ENCODE results near the gene SYNE1. TPM values are rescaled to one million over a fixed set of nuclear protein-coding genes. Genes with fewer than 3 reads are reported as not detected.
A peak's percentile ranks its signal among the peaks of the same experiment; 100 is the strongest.

Gene SYNE1
- total and polyA plus RNA-seq, 2 of the 8 experiments (the other 6 are each of a cell fraction or from before 2014, with no cell fraction given), result 2.8 to 5.5 TPM

- no peak overlapping the region for H3K4ac ChIP-seq (replicated peaks; ENCODE audit: insufficient read length, low read depth, low read length)
- TF ChIP-seq CTCF (IDR thresholded peaks at IDR 0.05; ENCODE audit: control extremely low read depth in 1 of 3, insufficient read depth in 1 of 3, low read depth in 1 of 3, low read length in 3 of 3) (peak; percentile 32 to 64 (median 48)), TAF1 (IDR thresholded peaks at IDR 0.05; ENCODE audit: low read depth, low read length) (no peak), POLR2AphosphoS5 (IDR thresholded peaks at IDR 0.05; ENCODE audit: low read depth, low read length) (no peak), SP4 (IDR thresholded peaks at IDR 0.05; ENCODE audit: low read length) (no peak), HDAC6 (IDR thresholded peaks at IDR 0.05; ENCODE audit: low read depth, low read length) (no peak), CTBP2 (IDR thresholded peaks at IDR 0.05; ENCODE audit: borderline replicate concordance, insufficient read depth, insufficient read length, low read length) (no peak), TAF7 (optimal IDR thresholded peaks at IDR 0.05; ENCODE audit: borderline replicate concordance, low read depth, low read length) (no peak), SAP30 (IDR thresholded peaks at IDR 0.05; ENCODE audit: insufficient read depth, insufficient replicate concordance, low read length) (no peak), RAD21 (IDR thresholded peaks at IDR 0.05 in 1 of 2, conservative IDR thresholded peaks at IDR 0.05 in 1 of 2; ENCODE audit: low read depth in 2 of 2, low read length in 2 of 2) (peak; percentile 48 to 53)
- no peak overlapping the region for H2AK5ac ChIP-seq (ENCODE audit: low read depth, low read length)
- H3K36me3 ChIP-seq (ENCODE audit: control insufficient read depth in 2 of 4, insufficient read depth in 4 of 4, low read length in 3 of 4), result no peaks in the 10 kb centered on the region
- H2BK12ac ChIP-seq (ENCODE audit: low read depth, low read length), result no peak overlapping the region
- H3K4me3 ChIP-seq (ENCODE audit: extremely low read depth in 1 of 4, insufficient read depth in 2 of 4, low read depth in 3 of 4, low read length in 4 of 4), result no peak overlapping the region
- H3K4me1 ChIP-seq (replicated peaks in 1 of 4; ENCODE audit: control insufficient read depth in 3 of 4, insufficient read depth in 4 of 4, low read length in 3 of 4), result 0 out of 7 replicates have a peak, but pooled peaks cover 0 to 2% (median 0%) of the 10 kb centered on the region in 4 experiments
- H3K79me1 ChIP-seq (ENCODE audit: low read depth, low read length), result no peaks in the 10 kb centered on the region
- no peak overlapping the region for H2BK15ac ChIP-seq (ENCODE audit: low read length)
- DNase-seq (ENCODE audit: low read depth in 1 of 2, low spot score in 2 of 2) (peak; percentile 27 to 54), FAIRE-seq (no peak)
- no peaks in the 10 kb centered on the region for H3K79me2 ChIP-seq (ENCODE audit: control insufficient read depth in 1 of 2, insufficient read depth in 2 of 2, low read length in 2 of 2)
- H4K20me1 ChIP-seq (replicated peaks in 1 of 2; ENCODE audit: control insufficient read depth in 1 of 2, insufficient read depth in 2 of 2, low read length in 2 of 2), result no peaks in the 10 kb centered on the region
- no peak overlapping the region; the same call in 1 of the 2 replicates for H3K18ac ChIP-seq (ENCODE audit: extremely low read depth, low read length)
- no peak overlapping the region for H3K4me2 ChIP-seq (ENCODE audit: insufficient read depth in 1 of 2, low read depth in 2 of 2, low read length in 2 of 2)
- H3K14ac ChIP-seq (ENCODE audit: insufficient read length), result no peak overlapping the region
- no peak overlapping the region for H4K91ac ChIP-seq (replicated peaks; ENCODE audit: insufficient read length, low read length)
- H3K9me3 ChIP-seq (ENCODE audit: insufficient read depth in 2 of 2, low read depth in 1 of 2, low read length in 1 of 2), result peaks cover 21% of the 10 kb centered on the region in 2 experiments
- no peak overlapping the region for H2BK20ac ChIP-seq (ENCODE audit: low read length)
- WGBS, 2 experiments (ENCODE audit: extremely low coverage in 1 of 2, insufficient coverage in 1 of 2, insufficient read length in 1 of 2, insufficient replicate concordance in 2 of 2, low coverage in 1 of 2, low lambda C conversion rate in 2 of 2, missing lambda C conversion rate in 1 of 2), result 86% methylated on average over 7 of the region's 7 CpGs; no CpG with 5 or more reads in 1 of the 2 experiments
- H2BK5ac ChIP-seq (ENCODE audit: low read depth, low read length), result no peak overlapping the region
- no peak overlapping the region for H2AFZ ChIP-seq (ENCODE audit: low read length)
- no peaks in the 10 kb centered on the region for H3K27me3 ChIP-seq (replicated peaks in 1 of 4; ENCODE audit: control insufficient read depth in 3 of 4, extremely low read depth in 1 of 4, insufficient read depth in 3 of 4, low read length in 3 of 4)
- no peak overlapping the region for H3K27ac ChIP-seq (ENCODE audit: low read depth, low read length)
- ChIA-PET CTCF (ENCODE audit: partially characterized antibody) (interaction anchor here (0.6 to 1.6 kb wide), 24 partner anchors 9 to 644 kb away, joined by 3 to 19 read pairs (median 3); no protein-coding TSS in a partner anchor), POLR2A (ENCODE audit: partially characterized antibody) (no interaction called here)
- H3K56ac ChIP-seq (replicated peaks; ENCODE audit: insufficient read length, low read depth, low read length), result no peak overlapping the region
- no peak overlapping the region for H4K8ac ChIP-seq (ENCODE audit: extremely low read depth, insufficient read depth, low read length)
- H4K5ac ChIP-seq (ENCODE audit: insufficient read length, low read depth, low read length), result no peak overlapping the region
- H3K9ac ChIP-seq (replicated peaks in 1 of 4; ENCODE audit: extremely low read depth in 1 of 4, low read depth in 3 of 4, low read length in 3 of 4), result no peak overlapping the region
- no peak overlapping the region for H2BK120ac ChIP-seq (replicated peaks; ENCODE audit: low read depth, low read length)
- H3K23me2 ChIP-seq (ENCODE audit: low read depth, low read length), result no peaks in the 10 kb centered on the region
- no peak overlapping the region for H3K23ac ChIP-seq (ENCODE audit: insufficient read length)
Observed at GRCh38 chr6:152078804-152079203, 558.4 kb downstream of the SYNE1 start.

Measured in H1 (cell line).